HG03469 (cell line): ENCODE results near the gene ZBTB7A.
"Not testable (repeated sequence)": the region's sequence is repeated elsewhere in the genome, so short reads cannot be mapped to it uniquely, and the experiment has no call there.

Experiments
- ATAC-seq: cut with Tn5 transposase; IDR thresholded peaks from one replicate; pipeline ENCODE4 v1.9.1; 2021; ENCODE audit warnings: mild to moderate bottlenecking, moderate library complexity, moderate number of reproducible peaks; ENCODE audit not compliant: unreplicated experiment

Gene ZBTB7A

GRCh38 chr19:3998667-3999412 lies 67.9 kb downstream of the ZBTB7A start:
- ATAC-seq: not testable (repeated sequence)

GRCh38 chr19:3995607-3996006 lies 71.1 kb downstream of the ZBTB7A start:
- ATAC-seq: no peak
